Measurements from ENCODE around the gene KIAA2012.

Gene KIAA2012

GRCh38 chr2:202114291-202114690 lies 41.2 kb downstream of the KIAA2012 start:
- CTCF ChIA-PET = interaction anchor here (0.7 kb wide), 1 partner anchor 11 kb away, joined by 5 read pairs; no protein-coding TSS in a partner anchor
- no peak for DNase-seq (ENCODE audit: low spot score)
- TF ChIP-seq CTCF (conservative IDR thresholded peaks at IDR 0.05; ENCODE audit: low read depth) = no peak

DNA sequence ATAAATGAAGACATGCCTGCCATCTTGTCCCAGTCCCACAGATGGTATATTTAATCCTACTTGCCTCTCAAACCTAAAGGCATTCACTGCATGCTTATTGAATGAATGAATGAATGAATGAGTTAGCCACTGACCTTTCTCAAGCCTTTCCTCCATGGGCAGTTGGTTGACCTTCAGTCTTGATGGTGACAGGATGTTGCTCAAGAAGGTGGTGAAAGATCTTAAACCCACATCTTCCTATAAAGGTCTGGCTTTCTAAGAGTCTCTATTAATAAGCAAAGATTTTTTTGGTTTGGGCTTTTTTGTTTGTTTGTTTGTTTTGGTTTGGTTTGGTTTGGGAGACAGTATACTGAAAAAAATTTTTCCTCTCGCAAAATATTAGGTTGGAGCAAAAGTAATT lies 41.7 kb downstream of the KIAA2012 start:
- no peak for DNase-seq (ENCODE audit: low spot score)
- no peak overlapping the region for H3K27ac ChIP-seq
- TF ChIP-seq CTCF (conservative IDR thresholded peaks at IDR 0.05; ENCODE audit: low read depth) = no peak
- ChIA-PET POLR2A (ENCODE audit: low non-redundant PET) (no interaction called here), CTCF (interaction anchor here (0.6 kb wide), 1 partner anchor 297 kb away, joined by 4 read pairs; no protein-coding TSS in a partner anchor)

More at GRCh38 chr2:202114291-202114690, 41.2 kb downstream of the KIAA2012 start:
- POLR2A ChIA-PET (ENCODE audit: low non-redundant PET) = no interaction called here
- no peak overlapping the region for H3K27ac ChIP-seq

DNA sequence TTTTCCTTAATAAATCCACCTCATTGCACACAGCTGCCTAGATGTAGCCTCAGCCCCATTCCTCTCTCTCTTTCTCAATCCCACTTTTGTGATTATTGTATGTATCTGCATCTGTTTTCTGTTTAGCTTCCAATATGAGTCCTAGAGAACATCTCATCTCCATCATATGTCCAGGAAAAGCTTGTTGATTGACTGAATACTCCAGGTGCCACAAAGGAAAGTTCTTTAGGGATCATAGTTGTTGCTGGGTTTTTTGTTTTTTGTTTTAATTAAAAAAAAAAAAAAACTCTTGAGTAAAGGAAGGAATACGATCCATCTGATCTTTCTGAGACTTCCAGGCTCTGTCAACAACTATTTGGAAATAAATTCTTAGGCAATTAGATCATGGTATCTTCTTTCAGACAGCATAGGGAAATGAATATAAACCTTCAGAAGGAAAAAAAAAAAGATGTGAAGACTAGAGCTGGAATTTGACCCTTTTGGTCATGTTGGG lies 42.5 kb downstream of the KIAA2012 start:
- no peak overlapping the region for H3K27ac ChIP-seq
- no peak for TF ChIP-seq CTCF (conservative IDR thresholded peaks at IDR 0.05; ENCODE audit: low read depth)
- DNase-seq (ENCODE audit: low spot score) = no peak
- CTCF ChIA-PET = interaction anchor here (0.6 to 0.7 kb wide), 2 partner anchors 42 to 298 kb away, joined by 4 to 6 read pairs; no protein-coding TSS in a partner anchor
- POLR2A ChIA-PET (ENCODE audit: low non-redundant PET) = no interaction called here

GRCh38 chr2:202116691-202117090 lies 43.6 kb downstream of the KIAA2012 start:
- no peak for TF ChIP-seq CTCF (conservative IDR thresholded peaks at IDR 0.05; ENCODE audit: low read depth)
- no peak overlapping the region for H3K27ac ChIP-seq
- no peak for DNase-seq (ENCODE audit: low spot score)
- ChIA-PET CTCF (no interaction called here), POLR2A (ENCODE audit: low non-redundant PET) (no interaction called here)

DNA sequence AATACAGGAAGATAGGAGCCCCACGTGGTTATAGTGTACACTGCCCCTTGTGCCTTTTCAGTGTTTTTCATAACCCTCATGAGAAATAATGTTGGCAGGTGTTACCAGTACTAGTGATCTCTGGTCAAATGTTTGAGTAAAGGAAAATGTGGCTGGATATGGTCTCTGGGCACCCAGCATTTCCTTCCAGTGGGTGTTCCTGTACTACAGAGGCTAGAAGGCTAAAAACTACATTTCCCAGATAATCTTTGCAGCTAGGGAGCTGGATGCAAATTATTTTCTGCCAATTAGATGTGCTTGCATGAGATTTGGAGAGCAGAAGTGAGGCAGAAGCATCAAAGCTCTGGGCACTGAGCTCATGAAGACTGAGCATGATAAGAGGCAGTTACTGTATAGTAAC lies 45.1 kb downstream of the KIAA2012 start:
- no peak overlapping the region for H3K27ac ChIP-seq
- TF ChIP-seq CTCF (conservative IDR thresholded peaks at IDR 0.05; ENCODE audit: low read depth) = no peak
- DNase-seq (ENCODE audit: low spot score) = no peak
- POLR2A ChIA-PET (ENCODE audit: low non-redundant PET) = no interaction called here
- CTCF ChIA-PET = no interaction called here

DNA sequence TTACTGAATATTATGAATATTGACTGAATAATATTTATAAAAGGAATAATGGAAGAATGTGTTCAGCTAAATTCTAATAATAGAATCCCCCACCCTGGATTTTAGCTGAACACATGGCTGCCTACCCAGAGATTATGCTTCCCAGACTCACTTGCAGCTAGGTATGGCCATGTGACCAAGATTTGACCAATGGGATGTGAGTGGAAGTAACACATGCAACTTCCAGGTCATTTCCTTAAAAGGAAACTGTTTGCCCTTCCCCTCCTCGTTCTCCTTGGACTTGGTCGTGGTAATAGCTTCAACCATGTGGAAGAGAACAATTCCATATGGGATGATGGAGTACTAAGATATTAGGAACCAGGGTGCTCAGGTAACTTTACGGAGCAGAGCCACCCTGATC lies 47.8 kb downstream of the KIAA2012 start:
- TF ChIP-seq CTCF (conservative IDR thresholded peaks at IDR 0.05; ENCODE audit: low read depth) = no peak
- ChIA-PET POLR2A (ENCODE audit: low non-redundant PET) (no interaction called here), CTCF (interaction anchor here (0.6 kb wide), 1 partner anchor 339 kb away, joined by 3 read pairs; no protein-coding TSS in a partner anchor)
- no peak for DNase-seq (ENCODE audit: low spot score)
- H3K27ac ChIP-seq = no peak overlapping the region

Data from RWPE1 (cell line).